Lung (tissue), 12 donors: ENCODE data around the gene MAGOH. TPM values are rescaled to one million over a fixed set of nuclear protein-coding genes. Genes with fewer than 3 reads are reported as not detected.

Source experiments
- ATAC-seq: fragments of 200-7000 bp; cut with Tn5 transposase; one replicate; pipeline ENCODE4 v1.9.1; 2020; ENCODE audit warnings: moderate number of reproducible peaks; ENCODE audit not compliant: insufficient read depth, low FRiP score
- DNase-seq, 3 donors: peaks; one replicate each; pipeline ENCODE4 v3.0.0-alpha.2; 2013 to 2017
- H3K27ac ChIP-seq, 2 donors: one replicate each; pipeline ENCODE4 v1.5.1; 2013; ENCODE audit warnings: mild to moderate bottlenecking in 2 of 2, moderate library complexity in 2 of 2, control low read depth in 1 of 2, inconsistent platforms in 1 of 2, low read depth in 1 of 2, low read length in 1 of 2
- H3K27me3 ChIP-seq, 3 donors: one replicate each; pipeline ENCODE4 v1.5.1; 2013; ENCODE audit warnings: low read length in 2 of 3; ENCODE audit not compliant: control insufficient read depth in 3 of 3, insufficient read depth in 3 of 3
- H3K36me3 ChIP-seq, 4 donors: one replicate each; pipeline ENCODE4 v1.5.1; 2013; ENCODE audit warnings: low read length in 4 of 4, mild to moderate bottlenecking in 1 of 4, moderate library complexity in 1 of 4; ENCODE audit not compliant: control insufficient read depth in 4 of 4, insufficient read depth in 4 of 4
- H3K4me1 ChIP-seq, 5 donors: one replicate each; pipeline ENCODE4 v1.5.1; 2013; ENCODE audit warnings: low read length in 5 of 5, mild to moderate bottlenecking in 2 of 5, moderate library complexity in 1 of 5; ENCODE audit not compliant: control insufficient read depth in 5 of 5, insufficient read depth in 5 of 5
- H3K4me3 ChIP-seq: one replicate; pipeline ENCODE4 v1.5.1; 2013; ENCODE audit warnings: mild to moderate bottlenecking, control low read depth, moderate library complexity
- H3K9ac ChIP-seq, 2 donors: one replicate each; pipeline ENCODE4 v1.5.1; 2013; ENCODE audit warnings: low read length in 2 of 2, control low read depth in 1 of 2; ENCODE audit not compliant: insufficient read depth in 1 of 2
- H3K9me3 ChIP-seq, 4 donors: one replicate each; pipeline ENCODE4 v1.5.1; 2013; ENCODE audit warnings: low read length in 3 of 4, mild to moderate bottlenecking in 1 of 4, moderate library complexity in 1 of 4; ENCODE audit not compliant: control insufficient read depth in 4 of 4, insufficient read depth in 3 of 4
- CTCF ChIP-seq: IDR thresholded peaks from 2 replicates; pipeline ENCODE4 v1.5.1; 2012; ENCODE audit warnings: mild to moderate bottlenecking; ENCODE audit errors: control extremely low read depth, extremely low read depth
- WGBS, 2 donors: extraction: QIAGEN DNeasy Blood & Tissue Kit; methylation state at CpG; one replicate each; pipeline ENCODE4 v1.1.7; 2013; 5-methylcytosine and 5-hydroxymethylcytosine counted together
- polyA plus RNA-seq, 2 donors: library from polyadenylated mRNA; stranded (reverse); fragments of 200-250 nt; gene quantifications; one replicate each; pipeline ENCODE4 v1.2.1, GENCODE V29; 2013
- total RNA-seq, 2 donors: library from RNA; depleted of rRNA in 1 of 2; stranded (reverse); fragments of >200 nt in 1 of 2; gene quantifications; one replicate each; pipeline ENCODE4 v1.2.1, GENCODE V29; 2014 to 2021
- donor health status: control.
- donor health status: control.
- donor health status: Bipolar disorder and iron deficiency.
- donor health status: healthy.
- donor health status: DM: yes; HTN: yes; CAD: no.

MAGOH gene
- total and polyA plus RNA-seq, 4 donors, result 33.0 to 141 (median 58.5) TPM

GRCh38 chr1:53280496-53280895 is 42.2 kb upstream of the MAGOH start:
- TF ChIP-seq CTCF, result no peak

GRCh38 chr1:53279296-53280200 is 41.2 kb upstream of the MAGOH start:
- Histone ChIP-seq H3K4me3 (no peak overlapping the region), H3K36me3 (peaks cover 0 to 4% (median 0%) of the 10 kb centered on the region in 4 donors), H3K27me3 (no peaks in the 10 kb centered on the region), H3K27ac (no peak overlapping the region), H3K9ac (no peak overlapping the region), H3K9me3 (no peaks in the 10 kb centered on the region), H3K4me1 (no peaks in the 10 kb centered on the region)
- WGBS, 2 donors, result 85 to 90% methylated on average over 14 of the region's 14 CpGs
- DNase-seq (no peak), ATAC-seq (no peak)
- TF ChIP-seq CTCF, result no peak

More at GRCh38 chr1:53280496-53280895, 42.2 kb upstream of the MAGOH start:
- DNase-seq (no peak), ATAC-seq (no peak)
- Histone ChIP-seq H3K9me3 (no peaks in the 10 kb centered on the region), H3K27ac (no peak overlapping the region), H3K36me3 (peaks cover 0 to 2% (median 0%) of the 10 kb centered on the region in 4 donors), H3K27me3 (no peaks in the 10 kb centered on the region), H3K4me3 (no peak overlapping the region), H3K9ac (no peak overlapping the region), H3K4me1 (no peaks in the 10 kb centered on the region)
- WGBS, 2 donors, result 91 to 94% methylated on average over 8 of the region's 8 CpGs

- Histone ChIP-seq H3K27me3 (no peaks in the 10 kb centered on the region), H3K9me3 (no peaks in the 10 kb centered on the region), H3K4me3 (no peak overlapping the region), H3K9ac (no peak overlapping the region), H3K4me1 (no peaks in the 10 kb centered on the region), H3K27ac (no peak overlapping the region), H3K36me3 (peaks cover 0 to 4% (median 0%) of the 10 kb centered on the region in 4 donors)
- no peak for ATAC-seq
- WGBS, 2 donors, result 19% methylated on average over 8 of the region's 8 CpGs
- DNase-seq, result peak; percentile 31 to 51 (median 48)
- peak; percentile 70 for TF ChIP-seq CTCF
These were observed 40.0 kb upstream of the MAGOH start for GRCh38 chr1:53278298-53278725.
